ENCODE data around the gene C3orf80. TPM values are rescaled to one million over a fixed set of nuclear protein-coding genes. Genes with fewer than 3 reads are reported as not detected.
"Not testable (repeated sequence)": the region's sequence is repeated elsewhere in the genome, so short reads cannot be mapped to it uniquely, and the experiment has no call there.

The C3orf80 gene
- total RNA-seq, 1 experiment from 2014 or later: 0.66 TPM

DNA sequence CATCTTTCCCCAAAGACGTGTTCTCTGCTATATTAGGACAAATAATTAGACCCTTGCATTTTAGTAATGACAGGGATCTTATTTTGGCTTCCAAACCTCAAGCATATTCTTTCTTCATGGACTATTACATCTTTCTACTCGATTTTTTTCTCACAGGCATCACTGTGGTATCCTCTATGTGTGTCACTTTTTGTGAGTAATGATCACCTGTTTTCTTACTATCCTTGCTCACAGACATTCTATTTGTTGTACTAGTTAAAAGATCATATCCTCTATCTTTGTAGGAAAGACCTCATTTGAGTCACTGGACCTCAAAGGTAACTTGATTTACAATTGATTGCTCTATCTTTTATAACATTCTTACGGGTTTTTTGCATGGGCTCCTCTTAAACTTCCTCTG lies 6.8 kb downstream of the C3orf80 start:
- H3K36me3 Mint-ChIP-seq: no peaks in the 10 kb centered on the region
- POLR2A ChIA-PET: no interaction called here

DNA sequence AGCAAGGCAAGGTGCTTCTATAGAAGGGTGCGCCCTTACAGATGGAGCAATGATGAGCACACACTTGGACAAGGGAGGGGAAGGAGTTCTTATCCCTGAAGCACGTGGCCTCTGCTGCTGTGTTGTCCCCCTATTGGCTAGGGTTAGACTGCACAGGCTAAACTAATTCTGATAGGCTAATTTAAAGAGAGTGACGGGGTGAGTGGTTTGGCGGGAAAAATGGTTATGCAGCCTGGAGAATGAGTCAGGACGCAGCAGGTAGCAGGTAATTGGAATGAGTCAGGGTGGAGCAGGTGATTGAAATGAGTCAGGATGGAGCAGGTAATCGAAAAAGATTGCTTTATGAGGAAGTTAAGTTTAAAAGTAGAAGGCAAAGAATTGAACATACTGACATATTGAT lies 15.5 kb downstream of the C3orf80 start:
- H3K27ac Mint-ChIP-seq; POLR2A ChIA-PET; H3K36me3 Mint-ChIP-seq; DNase-seq (ENCODE audit: low spot score); H3K4me3 Mint-ChIP-seq; H3K4me1 Mint-ChIP-seq; CTCF ChIA-PET; ATAC-seq: not testable (repeated sequence)
- peaks cover 10% of the 10 kb centered on the region; the same call in 1 of the 2 replicates for H3K27me3 Mint-ChIP-seq (ENCODE audit: low read depth)
- peaks cover 33% of the 10 kb centered on the region for H3K9me3 Mint-ChIP-seq

More for the DNA sequence above, 6.8 kb downstream of the C3orf80 start:
- H3K4me3 Mint-ChIP-seq: no peak overlapping the region
- H3K9me3 Mint-ChIP-seq: no peaks in the 10 kb centered on the region
- ATAC-seq (no peak), DNase-seq (ENCODE audit: low spot score) (no peak)
- CTCF ChIA-PET: no interaction called here
- no peaks in the 10 kb centered on the region for H3K4me1 Mint-ChIP-seq
- H3K27me3 Mint-ChIP-seq (ENCODE audit: low read depth): peaks cover 24% of the 10 kb centered on the region
- H3K27ac Mint-ChIP-seq: no peak overlapping the region
- TF ChIP-seq FOXK1 (CRISPR knock-in tag; IDR thresholded peaks at IDR 0.05): no peak
- TF ChIP-seq, protein P1, sequence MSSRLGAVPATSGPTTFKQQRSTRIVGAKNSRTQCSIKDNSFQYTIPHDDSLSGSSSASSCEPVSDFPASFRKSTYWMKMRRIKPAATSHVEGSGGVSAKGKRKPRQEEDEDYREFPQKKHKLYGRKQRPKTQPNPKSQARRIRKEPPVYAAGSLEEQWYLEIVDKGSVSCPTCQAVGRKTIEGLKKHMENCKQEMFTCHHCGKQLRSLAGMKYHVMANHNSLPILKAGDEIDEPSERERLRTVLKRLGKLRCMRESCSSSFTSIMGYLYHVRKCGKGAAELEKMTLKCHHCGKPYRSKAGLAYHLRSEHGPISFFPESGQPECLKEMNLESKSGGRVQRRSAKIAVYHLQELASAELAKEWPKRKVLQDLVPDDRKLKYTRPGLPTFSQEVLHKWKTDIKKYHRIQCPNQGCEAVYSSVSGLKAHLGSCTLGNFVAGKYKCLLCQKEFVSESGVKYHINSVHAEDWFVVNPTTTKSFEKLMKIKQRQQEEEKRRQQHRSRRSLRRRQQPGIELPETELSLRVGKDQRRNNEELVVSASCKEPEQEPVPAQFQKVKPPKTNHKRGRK (CRISPR knock-in tag; IDR thresholded peaks at IDR 0.05; ENCODE audit: borderline replicate concordance): no peak
- no peak for TF ChIP-seq CREM (CRISPR knock-in tag; IDR thresholded peaks at IDR 0.05)
- no peak for TF ChIP-seq NR1H2 (CRISPR knock-in tag; IDR thresholded peaks at IDR 0.05)
- TF ChIP-seq ZNF219 (CRISPR knock-in tag; IDR thresholded peaks at IDR 0.05; ENCODE audit: borderline replicate concordance): no peak
- no peak for TF ChIP-seq ZNF138 (CRISPR knock-in tag; conservative IDR thresholded peaks at IDR 0.05)
- TF ChIP-seq, protein P2, sequence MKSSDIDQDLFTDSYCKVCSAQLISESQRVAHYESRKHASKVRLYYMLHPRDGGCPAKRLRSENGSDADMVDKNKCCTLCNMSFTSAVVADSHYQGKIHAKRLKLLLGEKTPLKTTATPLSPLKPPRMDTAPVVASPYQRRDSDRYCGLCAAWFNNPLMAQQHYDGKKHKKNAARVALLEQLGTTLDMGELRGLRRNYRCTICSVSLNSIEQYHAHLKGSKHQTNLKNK (CRISPR knock-in tag; IDR thresholded peaks at IDR 0.05): no peak
- TF ChIP-seq SOX15 (CRISPR knock-in tag; IDR thresholded peaks at IDR 0.05): no peak
- TF ChIP-seq, protein P3, sequence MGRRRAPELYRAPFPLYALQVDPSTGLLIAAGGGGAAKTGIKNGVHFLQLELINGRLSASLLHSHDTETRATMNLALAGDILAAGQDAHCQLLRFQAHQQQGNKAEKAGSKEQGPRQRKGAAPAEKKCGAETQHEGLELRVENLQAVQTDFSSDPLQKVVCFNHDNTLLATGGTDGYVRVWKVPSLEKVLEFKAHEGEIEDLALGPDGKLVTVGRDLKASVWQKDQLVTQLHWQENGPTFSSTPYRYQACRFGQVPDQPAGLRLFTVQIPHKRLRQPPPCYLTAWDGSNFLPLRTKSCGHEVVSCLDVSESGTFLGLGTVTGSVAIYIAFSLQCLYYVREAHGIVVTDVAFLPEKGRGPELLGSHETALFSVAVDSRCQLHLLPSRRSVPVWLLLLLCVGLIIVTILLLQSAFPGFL (CRISPR knock-in tag; IDR thresholded peaks at IDR 0.05; ENCODE audit: borderline replicate concordance): no peak

DNA sequence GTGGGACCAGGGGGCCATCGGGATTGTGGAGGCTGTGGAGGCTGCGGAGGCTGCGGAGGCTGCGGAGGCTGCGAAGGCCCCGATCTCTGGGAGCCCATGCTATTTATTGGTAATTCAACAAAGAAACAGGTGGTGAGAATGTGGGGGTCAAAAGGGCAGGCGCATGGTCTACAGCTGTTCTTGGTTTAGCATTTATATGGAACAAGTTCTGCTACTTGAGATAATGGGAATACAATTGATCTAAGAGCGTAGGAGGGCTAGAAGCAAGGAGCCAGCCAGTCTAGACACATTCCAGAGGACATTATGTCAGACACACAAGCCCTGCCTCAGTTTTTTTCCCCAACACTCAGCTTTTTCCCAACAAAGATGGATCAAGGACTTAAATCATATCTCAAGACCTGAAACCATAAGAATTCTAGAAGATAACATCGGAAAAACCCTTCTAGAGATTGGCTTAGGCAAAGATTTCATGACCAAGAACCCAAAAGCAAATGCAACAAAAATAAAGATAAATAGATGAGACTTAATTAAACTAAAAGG lies 20.1 kb downstream of the C3orf80 start:
- Mint-ChIP-seq H3K4me1 (no peaks in the 10 kb centered on the region), H3K36me3 (no peaks in the 10 kb centered on the region), H3K27me3 (ENCODE audit: low read depth) (peaks cover 7% of the 10 kb centered on the region; the same call in 1 of the 2 replicates), H3K4me3 (no peak overlapping the region), H3K27ac (no peak overlapping the region), H3K9me3 (peaks cover 29% of the 10 kb centered on the region)
- ChIA-PET POLR2A (no interaction called here), CTCF (no interaction called here)
- no peak for DNase-seq (ENCODE audit: low spot score)
- no peak for ATAC-seq
- TF ChIP-seq CBFB (CRISPR knock-in tag; IDR thresholded peaks at IDR 0.05; ENCODE audit: low read depth) (no peak), ZNF232 (CRISPR knock-in tag; IDR thresholded peaks at IDR 0.05) (no peak), ATF1 (CRISPR knock-in tag; IDR thresholded peaks at IDR 0.05) (no peak), NFE2L1 (CRISPR knock-in tag; IDR thresholded peaks at IDR 0.05) (no peak)
- TF ChIP-seq, protein P4, sequence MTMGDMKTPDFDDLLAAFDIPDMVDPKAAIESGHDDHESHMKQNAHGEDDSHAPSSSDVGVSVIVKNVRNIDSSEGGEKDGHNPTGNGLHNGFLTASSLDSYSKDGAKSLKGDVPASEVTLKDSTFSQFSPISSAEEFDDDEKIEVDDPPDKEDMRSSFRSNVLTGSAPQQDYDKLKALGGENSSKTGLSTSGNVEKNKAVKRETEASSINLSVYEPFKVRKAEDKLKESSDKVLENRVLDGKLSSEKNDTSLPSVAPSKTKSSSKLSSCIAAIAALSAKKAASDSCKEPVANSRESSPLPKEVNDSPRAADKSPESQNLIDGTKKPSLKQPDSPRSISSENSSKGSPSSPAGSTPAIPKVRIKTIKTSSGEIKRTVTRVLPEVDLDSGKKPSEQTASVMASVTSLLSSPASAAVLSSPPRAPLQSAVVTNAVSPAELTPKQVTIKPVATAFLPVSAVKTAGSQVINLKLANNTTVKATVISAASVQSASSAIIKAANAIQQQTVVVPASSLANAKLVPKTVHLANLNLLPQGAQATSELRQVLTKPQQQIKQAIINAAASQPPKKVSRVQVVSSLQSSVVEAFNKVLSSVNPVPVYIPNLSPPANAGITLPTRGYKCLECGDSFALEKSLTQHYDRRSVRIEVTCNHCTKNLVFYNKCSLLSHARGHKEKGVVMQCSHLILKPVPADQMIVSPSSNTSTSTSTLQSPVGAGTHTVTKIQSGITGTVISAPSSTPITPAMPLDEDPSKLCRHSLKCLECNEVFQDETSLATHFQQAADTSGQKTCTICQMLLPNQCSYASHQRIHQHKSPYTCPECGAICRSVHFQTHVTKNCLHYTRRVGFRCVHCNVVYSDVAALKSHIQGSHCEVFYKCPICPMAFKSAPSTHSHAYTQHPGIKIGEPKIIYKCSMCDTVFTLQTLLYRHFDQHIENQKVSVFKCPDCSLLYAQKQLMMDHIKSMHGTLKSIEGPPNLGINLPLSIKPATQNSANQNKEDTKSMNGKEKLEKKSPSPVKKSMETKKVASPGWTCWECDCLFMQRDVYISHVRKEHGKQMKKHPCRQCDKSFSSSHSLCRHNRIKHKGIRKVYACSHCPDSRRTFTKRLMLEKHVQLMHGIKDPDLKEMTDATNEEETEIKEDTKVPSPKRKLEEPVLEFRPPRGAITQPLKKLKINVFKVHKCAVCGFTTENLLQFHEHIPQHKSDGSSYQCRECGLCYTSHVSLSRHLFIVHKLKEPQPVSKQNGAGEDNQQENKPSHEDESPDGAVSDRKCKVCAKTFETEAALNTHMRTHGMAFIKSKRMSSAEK (CRISPR knock-in tag; IDR thresholded peaks at IDR 0.05; ENCODE audit: borderline replicate concordance): no peak
- TF ChIP-seq, protein P2 (CRISPR knock-in tag; IDR thresholded peaks at IDR 0.05): no peak

All from WTC11 (cell line).